Measurements from ENCODE around the gene MYMK. TPM values are rescaled to one million over a fixed set of nuclear protein-coding genes. Genes with fewer than 3 reads are reported as not detected.

Gene MYMK
- total and polyA plus RNA-seq, 2 of the 13 experiments (the other 11 are each of a cell fraction or from before 2014, with no cell fraction given): not detected

- Histone ChIP-seq H3K9ac (ENCODE audit: insufficient read depth, low read depth, low read length) (no peak overlapping the region), H4K20me1 (ENCODE audit: insufficient read depth, low read length) (no peaks in the 10 kb centered on the region), H3K27ac (ENCODE audit: extremely low read length, insufficient read depth, low read length) (no peak overlapping the region), H2AFZ (ENCODE audit: low read length) (no peak overlapping the region), H3K9me3 (ENCODE audit: low read length) (no peaks in the 10 kb centered on the region), H3K4me3 (replicated peaks in 1 of 3; ENCODE audit: insufficient read depth in 1 of 3, low read depth in 2 of 3, low read length in 3 of 3) (no peak overlapping the region), H3K79me2 (ENCODE audit: insufficient read depth, low read length) (no peaks in the 10 kb centered on the region), H3K4me2 (ENCODE audit: low read depth, low read length) (no peak overlapping the region), H3K36me3 (replicated peaks in 1 of 2; ENCODE audit: control insufficient read depth in 1 of 2, insufficient read depth in 2 of 2, low read length in 2 of 2) (no peaks in the 10 kb centered on the region), H3K4me1 (ENCODE audit: insufficient read depth, low read length) (peaks cover 31% of the 10 kb centered on the region), H3K27me3 (ENCODE audit: control insufficient read depth in 1 of 2, insufficient read depth in 2 of 2, low read length in 2 of 2) (peaks cover 3 to 72% of the 10 kb centered on the region in 2 experiments; a peak in 3 of 5 replicates)
- in situ Hi-C loops (cut with HindIII; ENCODE audit: extremely low pct_ligation_motif_present, low pct_unique_long_range_greater_than_20kb): no loop called here
- POLR2A ChIA-PET: interaction anchor here (0.6 kb wide), 1 partner anchor 167 kb away, joined by 3 read pairs; the partner anchor contains the start of genes MED22 and RPL7A
- TF ChIP-seq PATZ1 (CRISPR knock-in tag; IDR thresholded peaks at IDR 0.05): peak; percentile 50; the same call in 1 of the 2 replicates
- TF ChIP-seq SOX6 (IDR thresholded peaks at IDR 0.05): no peak
- peak; percentile 46 for TF ChIP-seq SOX6 (CRISPR knock-in tag; IDR thresholded peaks at IDR 0.05)
- TF ChIP-seq SRSF1 (optimal IDR thresholded peaks at IDR 0.05; ENCODE audit: low read depth, low read length): no peak
- no peak for TF ChIP-seq SOX13 (IDR thresholded peaks at IDR 0.05)
- TF ChIP-seq SOX13 (CRISPR knock-in tag; conservative IDR thresholded peaks at IDR 0.05 in 1 of 2, IDR thresholded peaks at IDR 0.05 in 1 of 2): 0 out of 4 replicates have a peak, but pooled peaks of 1 of the 2 experiments have one; percentile 23
- TF ChIP-seq ZNF512 (CRISPR knock-in tag; IDR thresholded peaks at IDR 0.05): 0 out of 2 replicates have a peak, but pooled peaks have one; percentile 29
- no peak for TF ChIP-seq ZFYVE20 (CRISPR knock-in tag; IDR thresholded peaks at IDR 0.05; ENCODE audit: borderline replicate concordance, low read depth)
- TF ChIP-seq FOXA3 (CRISPR knock-in tag; IDR thresholded peaks at IDR 0.05): 0 out of 2 replicates have a peak, but pooled peaks have one; percentile 16
- 0 out of 2 replicates have a peak, but pooled peaks have one; percentile 39 for TF ChIP-seq HNRNPL (IDR thresholded peaks at IDR 0.05; ENCODE audit: low read depth, low read length)
- peak; percentile 46 for ATAC-seq
- FAIRE-seq: no peak
- 33% methylated on average over 4 of the region's 14 CpGs for WGBS (ENCODE audit: low lambda C conversion rate)
- DNase-seq (ENCODE audit: low spot score): no peak
- intact Hi-C loops (cut with micrococcal nuclease; ENCODE audit: unreplicated experiment): no loop called here
- CTCF ChIA-PET (ENCODE audit: low intra/inter-chr PET ratio, low total read pairs): no interaction called here
- BruUV-seq (replicated peaks): no TSS peak
Measured at GRCh38 chr9:133514460-133515239, 10.1 kb downstream of the MYMK start.
